Pancreas (tissue), 10 donors: ENCODE data around the gene TBC1D7. TPM values are rescaled to one million over a fixed set of nuclear protein-coding genes. Genes with fewer than 3 reads are reported as not detected.

Experiments
- ATAC-seq, 4 donors: fragments of 200-7000 bp; cut with Tn5 transposase; one replicate each; pipeline versions ENCODE4 v1.8.0 to v1.9.1; 2020; ENCODE audit warnings: mild to moderate bottlenecking in 4 of 4, moderate library complexity in 4 of 4
- DNase-seq, 6 donors: peaks; one replicate each; pipeline ENCODE4 v3.0.0-alpha.2; 2020
- FAIRE-seq: peaks from 2 replicates; lab custom pipeline; 2012; peaks lifted over from hg19 to GRCh38; lab: Jason Lieb, UNC
- H3K27ac ChIP-seq, 4 donors: fragments of 200-600 bp; sonication (generic); 1 replicate in 3 of 4; 2 replicates in 1 of 4; pipeline versions ENCODE4 v1.5.0 to v1.8.0; 2020
- H3K27me3 ChIP-seq, 4 donors: fragments of 200-600 bp; one replicate each; pipeline ENCODE4 v1.8.0; 2021
- H3K36me3 ChIP-seq, 3 donors: fragments of 200-600 bp; sonication (generic) in 1 of 3; one replicate each; pipeline versions ENCODE4 v1.5.0 to v1.8.0; 2020 to 2021
- H3K4me1 ChIP-seq, 3 donors: fragments of 200-600 bp; one replicate each; pipeline ENCODE4 v1.8.0; 2021
- H3K4me3 ChIP-seq, 4 donors: fragments of 200-600 bp; sonication (generic) in 2 of 4; one replicate each; pipeline versions ENCODE4 v1.5.0 to v1.8.0; 2020 to 2021
- H3K9me3 ChIP-seq, 4 donors: fragments of 200-600 bp; one replicate each; pipeline ENCODE4 v1.8.0; 2021
- whole genome bisulfite sequencing, 2 donors: extraction: QIAGEN DNeasy Blood & Tissue Kit; methylation state at CpG; one replicate each; pipeline ENCODE4 v1.1.7; 2013; 5-methylcytosine and 5-hydroxymethylcytosine counted together
- intact Hi-C, 3 donors: fragments of 100-400 bp; cut with DNase I; formaldehyde crosslinking; loops; one replicate each; pipeline versions ENCODE4 v1.11.1 to v1.14.2; 2022
- polyA plus RNA-seq, 2 donors: library from polyadenylated mRNA; stranded (reverse); fragments of 200-250 nt; gene quantifications; one replicate each; pipeline ENCODE4 v1.2.3, GENCODE V29; 2013
- total RNA-seq, 6 donors: library from RNA; stranded (reverse); fragmentation: NEBNext Ultra II Directional in 4 of 6; extraction: Animal tissue kit (Norgen Biotek cat#: 25700) in 4 of 6; gene quantifications; one replicate each; pipeline versions ENCODE4 v1.2.1 to v1.2.4, GENCODE V29; 2021 to 2023
- TF ChIP-seq, protein P1 (sequence below), 4 donors: fragments of 200-600 bp; sonication (generic) in 3 of 4; IDR thresholded peaks; one replicate each; pipeline versions ENCODE4 v1.5.0 to v1.8.0; 2021; ENCODE audit warnings: antibody characterized with exemption in 4 of 4
- donor health status: healthy with polysubstance abuse.
- donor health status: DM: no; HTN: no; CAD: no; lungs with moderate emphysema.
- donor health status: DM: no; HTN: no; CAD: no.
- donor health status: control.
- donor health status: control.
- donor health status: Bipolar disorder and iron deficiency.
- donor health status: DM: yes; HTN: yes; CAD: no.
- donor health status: DM: no; HTN: no; CAD: no.
- donor health status: DM: no; HTN: no; CAD: no.
- donor health status: DM: yes; HTN: yes; CAD: no.

Gene TBC1D7
- total and polyA plus RNA-seq, 8 donors: 3.3 to 8.4 (median 6.7) TPM

DNA sequence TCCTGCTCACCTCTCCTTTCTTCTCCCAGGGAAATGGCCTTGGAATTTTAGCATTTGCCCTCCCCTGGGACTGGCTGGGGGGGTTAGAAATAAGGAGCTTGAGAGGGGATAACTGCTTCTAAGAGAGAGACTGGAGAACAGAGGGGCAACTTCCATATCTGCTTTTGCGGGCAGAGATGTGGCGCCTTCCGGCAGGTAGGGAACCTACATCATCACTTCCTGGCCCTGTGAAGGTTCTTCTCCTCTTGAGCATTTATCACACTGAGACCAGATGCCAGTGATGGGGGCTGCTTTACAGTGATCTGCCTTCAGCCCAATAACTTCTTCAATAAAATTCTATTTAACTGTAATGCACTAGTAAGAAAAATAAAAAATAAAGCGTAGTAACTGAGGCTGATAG is 48.1 kb downstream of the TBC1D7 start:
- H3K9me3 ChIP-seq: no peaks in the 10 kb centered on the region
- no peaks in the 10 kb centered on the region for H3K27me3 ChIP-seq
- ATAC-seq (no peak), FAIRE-seq (no peak), DNase-seq (no peak)
- 67 to 86% methylated on average over 4 of the region's 4 CpGs for WGBS, 2 donors
- TF ChIP-seq, protein P1, sequence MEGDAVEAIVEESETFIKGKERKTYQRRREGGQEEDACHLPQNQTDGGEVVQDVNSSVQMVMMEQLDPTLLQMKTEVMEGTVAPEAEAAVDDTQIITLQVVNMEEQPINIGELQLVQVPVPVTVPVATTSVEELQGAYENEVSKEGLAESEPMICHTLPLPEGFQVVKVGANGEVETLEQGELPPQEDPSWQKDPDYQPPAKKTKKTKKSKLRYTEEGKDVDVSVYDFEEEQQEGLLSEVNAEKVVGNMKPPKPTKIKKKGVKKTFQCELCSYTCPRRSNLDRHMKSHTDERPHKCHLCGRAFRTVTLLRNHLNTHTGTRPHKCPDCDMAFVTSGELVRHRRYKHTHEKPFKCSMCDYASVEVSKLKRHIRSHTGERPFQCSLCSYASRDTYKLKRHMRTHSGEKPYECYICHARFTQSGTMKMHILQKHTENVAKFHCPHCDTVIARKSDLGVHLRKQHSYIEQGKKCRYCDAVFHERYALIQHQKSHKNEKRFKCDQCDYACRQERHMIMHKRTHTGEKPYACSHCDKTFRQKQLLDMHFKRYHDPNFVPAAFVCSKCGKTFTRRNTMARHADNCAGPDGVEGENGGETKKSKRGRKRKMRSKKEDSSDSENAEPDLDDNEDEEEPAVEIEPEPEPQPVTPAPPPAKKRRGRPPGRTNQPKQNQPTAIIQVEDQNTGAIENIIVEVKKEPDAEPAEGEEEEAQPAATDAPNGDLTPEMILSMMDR (IDR thresholded peaks at IDR 0.05): no peak
- H3K4me3 ChIP-seq: no peak overlapping the region
- H3K27ac ChIP-seq: no peak overlapping the region
- H3K4me1 ChIP-seq: no peaks in the 10 kb centered on the region
- no peaks in the 10 kb centered on the region for H3K36me3 ChIP-seq
- intact Hi-C loops: no loop called here

DNA sequence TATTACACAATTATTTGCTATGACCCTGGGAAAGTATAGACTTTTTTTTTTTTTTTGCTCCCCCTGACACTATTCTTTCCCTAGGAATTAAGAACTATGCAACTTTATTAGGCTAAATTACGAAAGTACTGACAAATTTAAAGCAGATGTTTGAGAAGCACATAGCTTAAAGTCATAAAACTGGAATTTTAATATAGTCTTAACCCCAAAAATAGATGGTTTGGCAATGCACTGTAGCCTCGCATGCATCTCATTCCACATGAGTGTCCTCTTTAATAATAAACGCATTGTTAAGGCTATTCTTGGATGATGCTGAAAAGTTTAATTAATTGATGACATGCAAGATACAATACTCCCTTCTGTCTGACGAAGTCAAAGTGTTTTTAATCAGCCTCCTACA is 49.3 kb downstream of the TBC1D7 start:
- intact Hi-C loops: no loop called here
- ATAC-seq: no peak
- H3K36me3 ChIP-seq: no peaks in the 10 kb centered on the region

DNA sequence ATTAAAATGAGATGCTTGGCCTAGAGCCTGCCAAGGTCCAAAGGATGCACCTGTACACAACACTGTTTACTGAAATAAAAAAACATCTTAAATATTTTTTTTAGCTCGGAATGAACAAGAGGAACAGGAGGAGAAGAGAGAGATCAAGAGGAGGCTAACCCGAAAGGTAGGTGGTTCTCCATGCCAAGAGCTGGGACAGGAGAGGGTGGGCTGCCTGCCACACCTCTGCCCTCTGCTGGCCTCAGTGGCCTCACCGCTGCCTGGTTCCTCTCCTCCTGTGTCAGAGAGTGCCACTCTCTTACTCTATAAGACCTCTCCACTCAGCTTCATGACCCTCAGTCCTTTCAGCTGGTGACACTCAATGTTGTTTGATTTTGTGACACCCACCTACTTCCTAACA is 50.2 kb downstream of the TBC1D7 start:
- Histone ChIP-seq H3K4me3 (no peak overlapping the region), H3K9me3 (no peaks in the 10 kb centered on the region), H3K27ac (no peak overlapping the region), H3K4me1 (no peaks in the 10 kb centered on the region), H3K27me3 (no peaks in the 10 kb centered on the region), H3K36me3 (no peaks in the 10 kb centered on the region)
- DNase-seq (no peak), FAIRE-seq (no peak), ATAC-seq (peak in 1 of 4 donors; percentile 33)
- TF ChIP-seq, protein P1 (IDR thresholded peaks at IDR 0.05): no peak
- intact Hi-C loops: no loop called here
- 80 to 89% methylated on average over 3 of the region's 3 CpGs for WGBS, 2 donors

More for the DNA sequence above, 49.3 kb downstream of the TBC1D7 start:
- no peaks in the 10 kb centered on the region for H3K4me1 ChIP-seq
- H3K27me3 ChIP-seq: no peaks in the 10 kb centered on the region
- H3K27ac ChIP-seq: no peak overlapping the region
- 66 to 77% methylated on average over 4 of the region's 4 CpGs for WGBS, 2 donors
- DNase-seq: no peak
- TF ChIP-seq, protein P1 (IDR thresholded peaks at IDR 0.05): no peak
- no peak overlapping the region for H3K4me3 ChIP-seq
- FAIRE-seq: no peak
- no peaks in the 10 kb centered on the region for H3K9me3 ChIP-seq

DNA sequence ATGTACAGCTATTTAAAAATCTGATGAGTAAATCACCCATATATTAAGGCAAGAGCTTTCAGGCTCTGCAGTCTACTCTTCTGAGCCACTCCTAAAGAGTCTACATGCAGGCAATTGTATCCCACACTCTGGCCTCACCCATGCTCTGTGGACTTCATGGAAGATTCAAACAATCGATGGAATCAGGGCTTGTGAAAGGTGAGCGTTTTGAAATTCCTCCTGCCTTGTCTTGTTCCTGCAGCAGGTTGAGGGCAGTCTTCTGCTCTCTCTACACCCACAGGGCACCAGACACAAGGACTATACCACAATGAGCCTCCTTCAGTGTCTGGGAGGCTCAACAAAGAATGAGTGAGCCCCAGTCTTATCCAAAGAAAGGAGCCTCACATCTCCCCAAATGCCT is 51.1 kb downstream of the TBC1D7 start:
- no peak for FAIRE-seq
- DNase-seq: no peak

DNA sequence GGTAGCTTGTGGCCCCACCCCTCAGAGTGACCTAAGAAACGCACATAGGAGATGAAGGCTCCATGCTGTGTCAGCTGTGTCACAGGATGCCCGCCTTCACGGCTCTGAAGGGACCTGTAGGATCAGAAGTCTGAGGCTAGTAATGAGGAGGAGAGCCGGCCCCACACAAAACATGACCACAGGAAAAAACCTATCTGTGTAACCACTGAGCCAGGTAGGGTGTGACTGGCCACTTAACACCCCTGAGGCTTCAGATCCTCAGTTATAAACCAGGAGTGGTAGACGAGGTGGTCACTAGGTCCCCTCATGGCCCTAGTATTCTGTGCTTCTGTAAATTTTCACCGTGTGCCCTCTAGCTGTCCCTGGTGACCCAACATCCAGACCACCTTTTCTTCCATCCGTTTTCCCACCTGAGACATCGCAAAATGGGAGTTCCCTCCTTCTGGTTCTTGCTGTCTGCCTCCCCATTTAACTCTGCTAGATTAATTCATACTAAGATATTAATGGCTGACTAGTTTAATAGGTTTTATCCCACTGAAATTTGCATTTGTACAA is 52.8 kb downstream of the TBC1D7 start:
- Histone ChIP-seq H3K4me3 (no peak overlapping the region), H3K4me1 (no peaks in the 10 kb centered on the region), H3K27me3 (no peaks in the 10 kb centered on the region), H3K9me3 (no peaks in the 10 kb centered on the region), H3K27ac (no peak overlapping the region), H3K36me3 (no peaks in the 10 kb centered on the region)
- ATAC-seq (no peak), FAIRE-seq (no peak), DNase-seq (no peak)
- TF ChIP-seq, protein P1 (IDR thresholded peaks at IDR 0.05): no peak
- 86 to 90% methylated on average over 8 of the region's 8 CpGs for WGBS, 2 donors
- intact Hi-C loops: no loop called here

More for the DNA sequence above, 51.1 kb downstream of the TBC1D7 start:
- WGBS, 2 donors: 91 to 92% methylated on average over 2 of the region's 2 CpGs
- H3K4me1 ChIP-seq: no peaks in the 10 kb centered on the region
- no peak for ATAC-seq
- intact Hi-C loops: no loop called here
- no peak overlapping the region for H3K4me3 ChIP-seq
- H3K27me3 ChIP-seq: no peaks in the 10 kb centered on the region
- no peaks in the 10 kb centered on the region for H3K36me3 ChIP-seq
- H3K27ac ChIP-seq: no peak overlapping the region
- H3K9me3 ChIP-seq: no peaks in the 10 kb centered on the region
- TF ChIP-seq, protein P1 (IDR thresholded peaks at IDR 0.05): no peak
